NCI-H1694 (cell line): ENCODE measurements around the gene NFYC.

Experiments
- DNase-seq: peaks from one replicate; lab custom pipeline; 2025; lab: John Stamatoyannopoulos, UW

NFYC gene

GRCh38 chr1:40760984-40761383 lies 69.5 kb downstream of the NFYC start:
- no peak for DNase-seq

- no peak for DNase-seq
Measured at GRCh38 chr1:40762144-40762923, 70.8 kb downstream of the NFYC start.

GRCh38 chr1:40763742-40764532 lies 72.4 kb downstream of the NFYC start:
- DNase-seq = no peak

- no peak for DNase-seq
Measured at GRCh38 chr1:40764981-40765380, 73.5 kb downstream of the NFYC start.

GRCh38 chr1:40766017-40766416 lies 74.5 kb downstream of the NFYC start:
- DNase-seq = peak; percentile 15

- no peak for DNase-seq
Measured at GRCh38 chr1:40766560-40766959, 75.1 kb downstream of the NFYC start.

GRCh38 chr1:40768146-40768990 lies 76.9 kb downstream of the NFYC start:
- DNase-seq = no peak

GRCh38 chr1:40769815-40770214 lies 78.3 kb downstream of the NFYC start:
- peak; percentile 33 for DNase-seq

GRCh38 chr1:40770296-40771070 lies 79.0 kb downstream of the NFYC start:
- DNase-seq = no peak

- DNase-seq = no peak
Measured at GRCh38 chr1:40772146-40772955, 80.8 kb downstream of the NFYC start.

- no peak for DNase-seq
Measured at GRCh38 chr1:40773748-40774265, 82.3 kb downstream of the NFYC start.

GRCh38 chr1:40774266-40774998 lies 82.9 kb downstream of the NFYC start:
- DNase-seq = no peak

GRCh38 chr1:40776236-40777072 lies 85.0 kb downstream of the NFYC start:
- no peak for DNase-seq

GRCh38 chr1:40777224-40777970 lies 85.9 kb downstream of the NFYC start:
- no peak for DNase-seq

- DNase-seq = no peak
Measured at GRCh38 chr1:40780678-40781607, 89.4 kb downstream of the NFYC start.

GRCh38 chr1:40781608-40781971 lies 90.1 kb downstream of the NFYC start:
- DNase-seq = no peak

- no peak for DNase-seq
Measured at GRCh38 chr1:40782371-40782956, 91.0 kb downstream of the NFYC start.
